Hematopoietic multipotent progenitor cell treated with erythropoietin and hydrocortisone succinate and interleukin-3 and kit ligand, for 6 days (in vitro differentiated cells): ENCODE results near the gene DGKI.

ENCODE experiments used
- DNase-seq: peaks from one replicate; pipeline ENCODE4 v3.0.0-alpha.2; 2015

Gene DGKI

GRCh38 chr7:137647905-137648565 lies 198.7 kb downstream of the DGKI start:
- no peak for DNase-seq

- peak; percentile 14 for DNase-seq
These were observed 204.3 kb downstream of the DGKI start for GRCh38 chr7:137642472-137642871.

GRCh38 chr7:137642031-137642430 lies 204.7 kb downstream of the DGKI start:
- no peak for DNase-seq

GRCh38 chr7:137636376-137636775 lies 210.4 kb downstream of the DGKI start:
- no peak for DNase-seq

- DNase-seq, result no peak
These were observed 210.9 kb downstream of the DGKI start for GRCh38 chr7:137635874-137636273.

GRCh38 chr7:137635132-137635531 lies 211.6 kb downstream of the DGKI start:
- no peak for DNase-seq

- no peak for DNase-seq
These were observed 212.4 kb downstream of the DGKI start for GRCh38 chr7:137634356-137634755.

GRCh38 chr7:137633133-137633532 lies 213.6 kb downstream of the DGKI start:
- peak; percentile 8 for DNase-seq

GRCh38 chr7:137628216-137628615 lies 218.6 kb downstream of the DGKI start:
- DNase-seq, result no peak

- DNase-seq, result peak; percentile 78
These were observed 220.2 kb downstream of the DGKI start for GRCh38 chr7:137626469-137627067.

GRCh38 chr7:137625197-137625596 lies 221.6 kb downstream of the DGKI start:
- DNase-seq, result no peak

- DNase-seq, result no peak
These were observed 227.6 kb downstream of the DGKI start for GRCh38 chr7:137619181-137619580.

GRCh38 chr7:137618748-137619147 lies 228.0 kb downstream of the DGKI start:
- DNase-seq, result no peak

GRCh38 chr7:137613006-137613525 lies 233.7 kb downstream of the DGKI start:
- no peak for DNase-seq

- no peak for DNase-seq
These were observed 235.2 kb downstream of the DGKI start for GRCh38 chr7:137611606-137612005.

- no peak for DNase-seq
These were observed 237.3 kb downstream of the DGKI start for GRCh38 chr7:137609500-137609899.

- peak; percentile 73 for DNase-seq
These were observed 240.6 kb downstream of the DGKI start for GRCh38 chr7:137606061-137606674.

GRCh38 chr7:137603043-137603442 lies 243.7 kb downstream of the DGKI start:
- no peak for DNase-seq

- DNase-seq, result no peak
These were observed 245.1 kb downstream of the DGKI start for GRCh38 chr7:137601642-137602041.

- no peak for DNase-seq
These were observed 248.9 kb downstream of the DGKI start for GRCh38 chr7:137597856-137598255.

GRCh38 chr7:137593115-137593711 lies 253.6 kb downstream of the DGKI start:
- DNase-seq, result no peak

GRCh38 chr7:137592232-137592896 lies 254.4 kb downstream of the DGKI start:
- peak; percentile 65 for DNase-seq

- DNase-seq, result peak; percentile 13
These were observed 255.3 kb downstream of the DGKI start for GRCh38 chr7:137591421-137591837.
